Mesenchymal stem cell (in vitro differentiated cells and primary cell): Measurements from ENCODE around the gene PSEN1.

Source experiments
- DNase-seq: peaks from one replicate; pipeline ENCODE4 v3.0.0-alpha.2; 2013
- H2AFZ ChIP-seq: one replicate; pipeline ENCODE4 v1.6.1; 2013; ENCODE audit warnings: low read depth, mild to moderate bottlenecking, control low read depth, inconsistent platforms, low read length, moderate library complexity
- H2AK5ac ChIP-seq: 2 replicates; pipeline ENCODE4 v1.6.1; 2013; ENCODE audit warnings: low read length, moderate library complexity, mild to moderate bottlenecking, inconsistent platforms; ENCODE audit not compliant: severe bottlenecking
- H2BK120ac ChIP-seq: one replicate; pipeline ENCODE4 v1.6.1; 2013; ENCODE audit warnings: low read depth, mild to moderate bottlenecking, inconsistent platforms, low read length, moderate library complexity
- H2BK12ac ChIP-seq, 2 experiments: one replicate each; pipeline ENCODE4 v1.6.1; 2013; ENCODE audit warnings: inconsistent platforms in 2 of 2, low read length in 2 of 2, mild to moderate bottlenecking in 2 of 2, moderate library complexity in 2 of 2, control low read depth in 1 of 2
- H2BK15ac ChIP-seq: one replicate; pipeline ENCODE4 v1.6.1; 2013; ENCODE audit warnings: mild to moderate bottlenecking, low read depth, inconsistent platforms; ENCODE audit not compliant: poor library complexity, severe bottlenecking
- H2BK5ac ChIP-seq: 2 replicates; pipeline ENCODE4 v1.6.1; 2013; ENCODE audit warnings: low read depth, mild to moderate bottlenecking, low read length, control low read depth, inconsistent platforms; ENCODE audit not compliant: poor library complexity, severe bottlenecking
- H3K14ac ChIP-seq, 2 experiments: one replicate each; pipeline ENCODE4 v1.6.1; 2013; ENCODE audit warnings: inconsistent platforms in 2 of 2, low read length in 2 of 2, control low read depth in 1 of 2, mild to moderate bottlenecking in 1 of 2, moderate library complexity in 1 of 2
- H3K18ac ChIP-seq, 2 experiments: one replicate each; pipeline ENCODE4 v1.6.1; 2013; ENCODE audit warnings: inconsistent platforms in 2 of 2, low read length in 2 of 2, control low read depth in 1 of 2, low read depth in 1 of 2, mild to moderate bottlenecking in 1 of 2
- H3K23ac ChIP-seq, 2 experiments: one replicate each; pipeline ENCODE4 v1.6.1; 2013; ENCODE audit warnings: inconsistent platforms in 2 of 2, low read length in 2 of 2, mild to moderate bottlenecking in 2 of 2, moderate library complexity in 2 of 2, control low read depth in 1 of 2
- H3K27ac ChIP-seq: 2 replicates; pipeline ENCODE4 v1.5.1; 2013; ENCODE audit warnings: mild to moderate bottlenecking, moderate library complexity, low read length, control low read depth, inconsistent platforms; ENCODE audit not compliant: poor library complexity, severe bottlenecking
- H3K27me3 ChIP-seq, 2 experiments: 2 replicates each; pipeline versions ENCODE4 v1.6.1 to v1.7.0; 2013; ENCODE audit warnings: low read length in 2 of 2, mild to moderate bottlenecking in 2 of 2, moderate library complexity in 2 of 2, control low read depth in 1 of 2, inconsistent platforms in 1 of 2; ENCODE audit not compliant: control insufficient read depth in 1 of 2, insufficient read depth in 1 of 2
- H3K36me3 ChIP-seq, 2 experiments: 2 replicates each; pipeline versions ENCODE4 v1.6.1 to v1.7.0; 2013; ENCODE audit warnings: low read length in 2 of 2, control low read depth in 1 of 2, inconsistent platforms in 1 of 2, low read depth in 1 of 2, mild to moderate bottlenecking in 1 of 2; ENCODE audit not compliant: insufficient read depth in 2 of 2, control insufficient read depth in 1 of 2
- H3K4ac ChIP-seq, 2 experiments: one replicate each; pipeline ENCODE4 v1.6.1; 2013; ENCODE audit warnings: inconsistent platforms in 2 of 2, low read length in 2 of 2, mild to moderate bottlenecking in 2 of 2, moderate library complexity in 2 of 2, control low read depth in 1 of 2, low read depth in 1 of 2
- H3K4me1 ChIP-seq: 2 replicates; pipeline ENCODE4 v1.6.1; 2013; ENCODE audit warnings: low read depth, low read length, control low read depth; ENCODE audit not compliant: control insufficient read depth, insufficient read depth
- H3K4me2 ChIP-seq: 2 replicates; pipeline ENCODE4 v1.6.1; 2013; ENCODE audit warnings: low read length, mild to moderate bottlenecking, inconsistent platforms; ENCODE audit not compliant: poor library complexity, severe bottlenecking
- H3K4me3 ChIP-seq, 2 experiments: 2 replicates each; pipeline versions ENCODE4 v1.5.1 to v1.7.0; 2013; ENCODE audit warnings: low read length in 2 of 2, mild to moderate bottlenecking in 2 of 2, control low read depth in 1 of 2, low read depth in 1 of 2; ENCODE audit not compliant: insufficient read depth in 1 of 2
- H3K79me1 ChIP-seq: replicated peaks from 2 replicates; pipeline ENCODE4 v1.6.1; 2013; ENCODE audit warnings: mild to moderate bottlenecking, control low read depth, low read length, inconsistent platforms; ENCODE audit not compliant: poor library complexity, severe bottlenecking
- H3K9ac ChIP-seq: 2 replicates; pipeline ENCODE4 v1.7.0; 2013; ENCODE audit warnings: mild to moderate bottlenecking, low read length, moderate library complexity
- H3K9me3 ChIP-seq: 2 replicates; pipeline ENCODE4 v1.7.0; 2013; ENCODE audit warnings: mild to moderate bottlenecking, low read length; ENCODE audit not compliant: control insufficient read depth
- H4K8ac ChIP-seq: one replicate; pipeline ENCODE4 v1.6.1; 2013; ENCODE audit warnings: inconsistent platforms, mild to moderate bottlenecking, low read length, moderate library complexity
- H4K91ac ChIP-seq: one replicate; pipeline ENCODE4 v1.6.1; 2013; ENCODE audit warnings: mild to moderate bottlenecking, low read length, inconsistent platforms
- WGBS: methylation state at CpG from one replicate; pipeline ENCODE4 v1.1.7; 2013; ENCODE audit warnings: mixed read lengths; 5-methylcytosine and 5-hydroxymethylcytosine counted together

The PSEN1 gene

DNA sequence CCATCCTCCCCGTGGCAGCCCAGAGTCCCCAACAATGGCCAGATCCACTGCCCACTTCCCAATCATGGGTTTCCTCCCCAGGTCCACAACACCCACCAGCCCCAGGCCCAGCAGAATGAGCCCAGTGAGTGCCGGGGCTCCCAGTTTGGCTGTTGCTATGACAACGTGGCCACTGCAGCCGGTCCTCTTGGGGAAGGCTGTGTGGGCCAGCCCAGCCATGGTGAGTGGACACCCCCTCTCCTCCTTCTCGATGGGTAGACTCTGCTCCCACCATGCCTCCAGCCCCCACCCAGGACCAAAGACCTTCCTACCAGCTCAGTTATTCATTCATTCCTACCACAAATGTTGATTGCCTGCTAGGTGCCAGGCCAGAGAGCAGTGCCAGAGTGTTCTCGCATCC lies 124.8 kb downstream of the PSEN1 start:
- Histone ChIP-seq H3K14ac (no peak overlapping the region), H3K4me1 (no peaks in the 10 kb centered on the region), H3K23ac (no peak overlapping the region), H2AK5ac (no peak overlapping the region), H3K36me3 (peaks cover 0 to 71% of the 10 kb centered on the region in 2 experiments), H2BK120ac (no peak overlapping the region), H3K27me3 (no peaks in the 10 kb centered on the region), H3K4ac (no peak overlapping the region), H3K27ac (no peak overlapping the region), H2BK12ac (no peak overlapping the region), H3K9ac (no peak overlapping the region), H3K4me2 (no peak overlapping the region), H3K9me3 (no peaks in the 10 kb centered on the region), H3K18ac (no peak overlapping the region), H2BK5ac (no peak overlapping the region), H2AFZ (no peak overlapping the region), H3K79me1 (peaks cover 2% of the 10 kb centered on the region), H2BK15ac (no peak overlapping the region), H3K4me3 (no peak overlapping the region), H4K8ac (no peak overlapping the region), H4K91ac (no peak overlapping the region)
- 84% methylated on average over 6 of the region's 6 CpGs for WGBS
- DNase-seq = no peak

GRCh38 chr14:73261520-73262426 lies 125.5 kb downstream of the PSEN1 start:
- Histone ChIP-seq H3K4me2 (no peak overlapping the region), H3K14ac (no peak overlapping the region), H3K27ac (no peak overlapping the region), H3K79me1 (peaks cover 2% of the 10 kb centered on the region), H3K36me3 (peaks cover 0 to 78% of the 10 kb centered on the region in 2 experiments), H3K4ac (no peak overlapping the region), H3K27me3 (no peaks in the 10 kb centered on the region), H3K4me3 (no peak overlapping the region), H3K18ac (no peak overlapping the region), H2BK120ac (no peak overlapping the region), H2BK12ac (no peak overlapping the region), H4K91ac (no peak overlapping the region), H2AFZ (no peak overlapping the region), H3K9ac (no peak overlapping the region), H2BK15ac (no peak overlapping the region), H2BK5ac (no peak overlapping the region), H2AK5ac (no peak overlapping the region), H4K8ac (no peak overlapping the region), H3K4me1 (no peaks in the 10 kb centered on the region), H3K23ac (no peak overlapping the region), H3K9me3 (no peaks in the 10 kb centered on the region)
- 92% methylated on average over 15 of the region's 15 CpGs for WGBS
- no peak for DNase-seq

- Histone ChIP-seq H3K9ac (no peak overlapping the region), H3K79me1 (peaks cover 2% of the 10 kb centered on the region), H3K27me3 (no peaks in the 10 kb centered on the region), H2BK12ac (no peak overlapping the region), H2BK120ac (no peak overlapping the region), H3K9me3 (no peaks in the 10 kb centered on the region), H3K4me1 (no peaks in the 10 kb centered on the region), H3K4me2 (no peak overlapping the region), H2BK15ac (no peak overlapping the region), H3K14ac (no peak overlapping the region), H4K8ac (no peak overlapping the region), H3K27ac (no peak overlapping the region), H2BK5ac (no peak overlapping the region), H3K4ac (no peak overlapping the region), H3K23ac (no peak overlapping the region), H3K4me3 (no peak overlapping the region), H3K18ac (no peak overlapping the region), H4K91ac (no peak overlapping the region), H3K36me3 (peaks cover 4 to 85% of the 10 kb centered on the region in 2 experiments), H2AFZ (no peak overlapping the region), H2AK5ac (no peak overlapping the region)
- 92% methylated on average over 18 of the region's 20 CpGs for WGBS
- DNase-seq = no peak
Observed at GRCh38 chr14:73262427-73263183, 126.3 kb downstream of the PSEN1 start.

GRCh38 chr14:73263606-73264005 lies 127.3 kb downstream of the PSEN1 start:
- Histone ChIP-seq H3K14ac (no peak overlapping the region), H3K4me2 (no peak overlapping the region), H2BK12ac (no peak overlapping the region), H3K4ac (no peak overlapping the region), H4K91ac (no peak overlapping the region), H3K4me3 (no peak overlapping the region), H2BK120ac (no peak overlapping the region), H3K4me1 (no peaks in the 10 kb centered on the region), H3K18ac (no peak overlapping the region), H3K36me3 (peaks cover 10 to 94% of the 10 kb centered on the region in 2 experiments), H2AFZ (no peak overlapping the region), H3K27ac (no peak overlapping the region), H2BK5ac (no peak overlapping the region), H3K27me3 (no peaks in the 10 kb centered on the region), H3K79me1 (peaks cover 2% of the 10 kb centered on the region), H3K9me3 (no peaks in the 10 kb centered on the region), H2AK5ac (no peak overlapping the region), H3K9ac (no peak overlapping the region), H3K23ac (no peak overlapping the region), H4K8ac (no peak overlapping the region), H2BK15ac (no peak overlapping the region)
- no peak for DNase-seq
- 96% methylated on average over 4 of the region's 7 CpGs for WGBS
